HepG2 (cell line): ENCODE data around the gene CUL7. TPM values are rescaled to one million over a fixed set of nuclear protein-coding genes. Genes with fewer than 3 reads are reported as not detected.

ENCODE experiments used
- ATAC-seq: fragments of 200-7000 bp; cut with Tn5 transposase; 3 replicates; pipeline ENCODE4 v1.9.1; 2020; ENCODE audit warnings: mild to moderate bottlenecking, moderate library complexity
- BruUV-seq: library from RNA; stranded (reverse); fragments of 400-500 nt; replicated peaks from 2 replicates; lab custom pipeline; 2021; lab: Mats Ljungman, UMichigan
- CTCF ChIA-PET: fragments of 300-600 bp; formaldehyde crosslinking; extraction: SDS; loops from one replicate; lab custom pipeline; 2021; ENCODE audit warnings: low total read pairs, inconsistent platforms, low intra/inter-chr PET ratio; lab: Yijun Ruan, JAX
- POLR2A ChIA-PET: fragments of 350-600 bp; sonication (Branson Sonifier 250); formaldehyde crosslinking; loops from one replicate; lab custom pipeline; 2020; ENCODE audit warnings: antibody characterized with exemption, inconsistent platforms; lab: Yijun Ruan, JAX
- DNase-seq: peaks from one replicate; pipeline ENCODE4 v3.0.0-alpha.2; 2015; ENCODE audit warnings: low spot score
- FAIRE-seq: peaks from 3 replicates; lab custom pipeline; 2011; peaks lifted over from hg19 to GRCh38; lab: Jason Lieb, UNC
- H2AFZ ChIP-seq: one replicate; pipeline ENCODE4 v1.6.1; 2011; ENCODE audit warnings: low read length, inconsistent platforms
- H3K27ac ChIP-seq: fragments of 300-600 bp; 3 replicates; pipeline ENCODE4 v1.8.0; 2011; ENCODE audit warnings: mixed run types, mild to moderate bottlenecking, mixed read lengths, low read length, inconsistent platforms; ENCODE audit not compliant: insufficient read depth; ENCODE audit errors: extremely low read length
- H3K27me3 ChIP-seq, 2 experiments: fragments of 200-600 bp in 1 of 2; 2 replicates in 1 of 2; 3 replicates in 1 of 2; pipeline versions ENCODE4 v1.6.0 to v1.8.0; 2011; ENCODE audit warnings: low read length in 2 of 2, mild to moderate bottlenecking in 2 of 2, moderate library complexity in 2 of 2, inconsistent platforms in 1 of 2; ENCODE audit not compliant: insufficient read depth in 2 of 2, control insufficient read depth in 1 of 2
- H3K36me3 ChIP-seq, 2 experiments: fragments of 200-600 bp in 1 of 2; replicated peaks in 1 of 2; 2 replicates in 1 of 2; 3 replicates in 1 of 2; pipeline versions ENCODE4 v1.5.1 to v1.8.0; 2011; ENCODE audit warnings: low read length in 2 of 2, inconsistent platforms in 1 of 2; ENCODE audit not compliant: insufficient read depth in 2 of 2, control insufficient read depth in 1 of 2
- H3K4me1 ChIP-seq: 2 replicates; pipeline ENCODE4 v1.5.1; 2012; ENCODE audit warnings: low read length, inconsistent platforms; ENCODE audit not compliant: insufficient read depth
- H3K4me2 ChIP-seq: 2 replicates; pipeline ENCODE4 v1.6.0; 2011; ENCODE audit warnings: low read depth, low read length, inconsistent platforms
- H3K4me3 ChIP-seq, 3 experiments: fragments of 200-600 bp in 1 of 3; sonication (generic), shearing (Covaris generic) in 1 of 3; replicated peaks in 1 of 3; 2 replicates each; pipeline ENCODE4 v1.5.1; 2011 to 2016; ENCODE audit warnings: low read length in 3 of 3, inconsistent platforms in 2 of 3, low read depth in 2 of 3, mild to moderate bottlenecking in 2 of 3, control low read depth in 1 of 3, mixed read lengths in 1 of 3; ENCODE audit not compliant: insufficient read depth in 1 of 3
- H3K79me2 ChIP-seq: one replicate; pipeline ENCODE4 v1.6.1; 2011; ENCODE audit warnings: low read length, inconsistent platforms; ENCODE audit not compliant: insufficient read depth
- H3K9ac ChIP-seq: 2 replicates; pipeline ENCODE4 v1.6.0; 2011; ENCODE audit warnings: mild to moderate bottlenecking, low read depth, low read length, inconsistent platforms; ENCODE audit not compliant: insufficient read depth
- H3K9me3 ChIP-seq: 2 replicates; pipeline ENCODE4 v1.5.1; 2012; ENCODE audit warnings: mild to moderate bottlenecking, low read length
- H4K20me1 ChIP-seq: 2 replicates; pipeline ENCODE4 v1.6.0; 2011; ENCODE audit warnings: inconsistent platforms, mild to moderate bottlenecking, low read length, moderate library complexity; ENCODE audit not compliant: insufficient read depth
- AGO1 ChIP-seq: fragments of 200-400 bp; formaldehyde crosslinking; IDR thresholded peaks from 2 replicates; pipeline ENCODE4 v1.6.1; 2017; ENCODE audit warnings: mild to moderate bottlenecking, low read depth, low read length, moderate library complexity; ENCODE audit not compliant: poor library complexity, severe bottlenecking
- EP300 ChIP-seq, 3 experiments: sonication (generic) in 1 of 3; formaldehyde crosslinking in 1 of 3; IDR thresholded peaks; 2 replicates each; pipeline versions ENCODE4 v1.5.1 to v1.6.1; 2011 to 2020; ENCODE audit warnings: low read depth in 2 of 3, low read length in 2 of 3, borderline replicate concordance in 1 of 3, improper control_type of control experiment in 1 of 3, mild to moderate bottlenecking in 1 of 3, missing genetic modification reagents in 1 of 3, moderate library complexity in 1 of 3
- FOSL1 ChIP-seq: sonication (generic); formaldehyde crosslinking; IDR thresholded peaks from 2 replicates; pipeline ENCODE4 v1.9.0; 2021; ENCODE audit warnings: missing genetic modification reagents, borderline replicate concordance
- MBNL3 ChIP-seq: fragments of 250-450 bp; sonication (Bioruptor Pico); conservative IDR thresholded peaks from 2 replicates; pipeline ENCODE4 v1.8.0; 2022; ENCODE audit warnings: mild to moderate bottlenecking, inconsistent platforms
- NFRKB ChIP-seq: fragments of 450-650 bp; IDR thresholded peaks from 2 replicates; pipeline ENCODE4 v1.6.1; 2017
- PRMT3 ChIP-seq: sonication (generic); formaldehyde crosslinking; IDR thresholded peaks from 2 replicates; pipeline ENCODE4 v1.8.1; 2022; ENCODE audit warnings: low read depth, mild to moderate bottlenecking, moderate library complexity, missing genetic modification reagents, borderline replicate concordance
- SRF ChIP-seq: IDR thresholded peaks from 2 replicates; pipeline ENCODE4 v1.6.1; 2011; ENCODE audit warnings: mild to moderate bottlenecking, low read depth, low read length, moderate library complexity
- SRSF1 ChIP-seq: fragments of 200-400 bp; formaldehyde crosslinking; optimal IDR thresholded peaks from 2 replicates; pipeline ENCODE3; 2017; ENCODE audit warnings: mild to moderate bottlenecking, low read depth, low read length, moderate library complexity
- SSRP1 ChIP-seq: IDR thresholded peaks from 2 replicates; pipeline ENCODE4 v1.6.1; 2016; ENCODE audit warnings: control low read depth
- TFE3 ChIP-seq: IDR thresholded peaks from 2 replicates; pipeline ENCODE4 v1.6.1; 2016
- ZFP36L1 ChIP-seq: sonication (generic); formaldehyde crosslinking; IDR thresholded peaks from 2 replicates; pipeline ENCODE4 v1.8.0; 2022; ENCODE audit warnings: mild to moderate bottlenecking, missing genetic modification reagents, moderate library complexity
- ZMYM4 ChIP-seq: sonication (generic); formaldehyde crosslinking; IDR thresholded peaks from 2 replicates; pipeline ENCODE4 v1.8.1; 2023; ENCODE audit warnings: mild to moderate bottlenecking, missing genetic modification reagents
- ZNF354B ChIP-seq: sonication (generic); formaldehyde crosslinking; IDR thresholded peaks from 2 replicates; pipeline ENCODE4 v1.8.0; 2022; ENCODE audit warnings: mild to moderate bottlenecking, missing genetic modification reagents
- ZNF713 ChIP-seq: sonication (generic); formaldehyde crosslinking; IDR thresholded peaks from 2 replicates; pipeline ENCODE4 v1.4.0; 2020; ENCODE audit warnings: mild to moderate bottlenecking, missing genetic modification reagents
- ZNF788 ChIP-seq: sonication (generic); formaldehyde crosslinking; IDR thresholded peaks from 2 replicates; pipeline ENCODE4 v1.5.0; 2020; ENCODE audit warnings: mild to moderate bottlenecking, missing genetic modification reagents, borderline replicate concordance
- WGBS: methylation state at CpG from one replicate; pipeline ENCODE4 v1.1.6; 2017; ENCODE audit warnings: low lambda C conversion rate; 5-methylcytosine and 5-hydroxymethylcytosine counted together
- in situ Hi-C: cut with HindIII; loops from 2 replicates; pipeline ENCODE4 v1.10.0; 2017; ENCODE audit warnings: low pct_unique_long_range_greater_than_20kb; ENCODE audit not compliant: extremely low pct_ligation_motif_present
- intact Hi-C: fragments of 100-400 bp; cut with micrococcal nuclease; formaldehyde crosslinking; loops from one replicate; pipeline ENCODE4 v1.10.0; 2022; ENCODE audit not compliant: unreplicated experiment
- polyA plus RNA-seq, 8 experiments: library from polyadenylated mRNA; depleted of rRNA in 3 of 8; stranded (reverse) in 7 of 8; unstranded in 1 of 8; fragments of >200 nt; fragmentation: Illumina TruSeq in 4 of 8; extraction: Trizol in 4 of 8; gene quantifications; 2 replicates each; pipeline versions ENCODE4 v1.2.1 to v1.2.3, GENCODE V29; 2011 to 2016; ENCODE audit warnings: low read depth in 4 of 8, missing spikeins in 1 of 8, mixed read lengths in 1 of 8; ENCODE audit not compliant: insufficient read depth in 1 of 8
- total RNA-seq, 5 experiments: library from RNA; depleted of rRNA; stranded (reverse); fragments of >200 nt; fragmentation: Illumina TruSeq; extraction: Trizol; gene quantifications; 2 replicates each; pipeline ENCODE4 v1.2.3, GENCODE V29; 2016; ENCODE audit warnings: low read depth in 1 of 5

CUL7 gene
- total and polyA plus RNA-seq, 2 of the 13 experiments (the other 11 are each of a cell fraction or from before 2014, with no cell fraction given): 32.0 to 60.7 TPM

- no peak overlapping the region for H3K9ac ChIP-seq
- H3K9me3 ChIP-seq: no peaks in the 10 kb centered on the region
- ChIA-PET CTCF (no interaction called here), POLR2A (interaction anchor here (0.6 to 5.2 kb wide), 7 partner anchors 16 to 57 kb away, joined by 3 to 41 read pairs (median 4); partner anchors contain the start of genes CUL7, KLC4, KLHDC3 and MEA1)
- no peak for ATAC-seq
- 95% methylated on average over 9 of the region's 9 CpGs for WGBS
- H3K36me3 ChIP-seq: peaks cover 31 to 64% of the 10 kb centered on the region in 2 experiments
- TF ChIP-seq SRSF1 (no peak), ZFP36L1 (CRISPR knock-in tag) (no peak), TFE3 (CRISPR knock-in tag) (no peak), NFRKB (no peak), EP300 (IDR thresholded peaks at IDR 0.05; ENCODE audit: low read depth in 2 of 2, low read length in 2 of 2) (no peak), EP300 (CRISPR knock-in tag; IDR thresholded peaks at IDR 0.05; ENCODE audit: borderline replicate concordance) (no peak), ZNF354B (CRISPR knock-in tag) (no peak), SRF (no peak), ZMYM4 (CRISPR knock-in tag) (no peak), ZNF788 (CRISPR knock-in tag) (no peak), FOSL1 (CRISPR knock-in tag) (no peak), SSRP1 (CRISPR knock-in tag) (no peak), MBNL3 (CRISPR knock-in tag) (no peak), ZNF713 (no peak), PRMT3 (CRISPR knock-in tag) (no peak), AGO1 (no peak)
- BruUV-seq: no TSS peak
- DNase-seq: no peak
- in situ Hi-C loops: no loop called here
- H3K79me2 ChIP-seq: no peaks in the 10 kb centered on the region
- no peak overlapping the region for H2AFZ ChIP-seq
- H4K20me1 ChIP-seq: peaks cover 3% of the 10 kb centered on the region; the same call in 1 of the 2 replicates
- no peak overlapping the region for H3K4me2 ChIP-seq
- no peak for FAIRE-seq
- intact Hi-C loops: no loop called here
- H3K27ac ChIP-seq: no peak overlapping the region
- no peak overlapping the region for H3K4me3 ChIP-seq
- H3K27me3 ChIP-seq: no peaks in the 10 kb centered on the region
- peaks cover 12% of the 10 kb centered on the region for H3K4me1 ChIP-seq
Measured at GRCh38 chr6:43036712-43037111, 16.9 kb downstream of the CUL7 start.
